K562 (cell line): ENCODE results near the gene LAMA2.

Experiments used
- CBFB ChIP-seq: sonication (generic); formaldehyde crosslinking; IDR thresholded peaks from 2 replicates; pipeline ENCODE4 v1.4.0; 2020; ENCODE audit warnings: mild to moderate bottlenecking, missing genetic modification reagents
- MYC ChIP-seq, 2 experiments: fragments of 250-450 bp in 1 of 2; sonication (Bioruptor Pico) in 1 of 2; IDR thresholded peaks; 2 replicates each; pipeline versions ENCODE4 v1.5.1 to v1.6.1; 2012 to 2021; ENCODE audit warnings: low read depth in 2 of 2, borderline replicate concordance in 1 of 2, improper control_type of control experiment in 1 of 2, low read length in 1 of 2, mild to moderate bottlenecking in 1 of 2, moderate library complexity in 1 of 2
- POLR2AphosphoS2 ChIP-seq: IDR thresholded peaks from 2 replicates; pipeline ENCODE4 v1.6.1; 2012; ENCODE audit warnings: low read length, improper control_type of control experiment
- ZNF146 ChIP-seq: IDR thresholded peaks from one replicate; pipeline ENCODE4 v1.6.1; 2018; ENCODE audit warnings: missing compliant biosample characterization; ENCODE audit not compliant: unreplicated experiment
- ZNF408 ChIP-seq: fragments of 250-450 bp; sonication (Bioruptor Pico); IDR thresholded peaks from 2 replicates; pipeline ENCODE4 v1.4.0; 2020; ENCODE audit warnings: low read depth, mild to moderate bottlenecking, moderate library complexity
- TF ChIP-seq, protein P1 (sequence below), 3 experiments: IDR thresholded peaks in 2 of 3; conservative IDR thresholded peaks in 1 of 3; 2 replicates each; pipeline ENCODE4 v1.5.1; 2011 to 2012; ENCODE audit warnings: low read length in 3 of 3, mild to moderate bottlenecking in 3 of 3, control low read depth in 2 of 3, improper control_type of control experiment in 1 of 3, inconsistent platforms in 1 of 3, low read depth in 1 of 3, mixed read lengths in 1 of 3, moderate library complexity in 1 of 3; ENCODE audit not compliant: insufficient read depth in 2 of 3

- TF ChIP-seq ZNF408, result no peak
- no peak for TF ChIP-seq POLR2AphosphoS2
- TF ChIP-seq MYC (IDR thresholded peaks at IDR 0.05; ENCODE audit: low read depth, low read length), result no peak
- TF ChIP-seq MYC (CRISPR knock-in tag; IDR thresholded peaks at IDR 0.05; ENCODE audit: borderline replicate concordance, low read depth), result no peak
- TF ChIP-seq ZNF146, result no peak
- TF ChIP-seq, protein P1, sequence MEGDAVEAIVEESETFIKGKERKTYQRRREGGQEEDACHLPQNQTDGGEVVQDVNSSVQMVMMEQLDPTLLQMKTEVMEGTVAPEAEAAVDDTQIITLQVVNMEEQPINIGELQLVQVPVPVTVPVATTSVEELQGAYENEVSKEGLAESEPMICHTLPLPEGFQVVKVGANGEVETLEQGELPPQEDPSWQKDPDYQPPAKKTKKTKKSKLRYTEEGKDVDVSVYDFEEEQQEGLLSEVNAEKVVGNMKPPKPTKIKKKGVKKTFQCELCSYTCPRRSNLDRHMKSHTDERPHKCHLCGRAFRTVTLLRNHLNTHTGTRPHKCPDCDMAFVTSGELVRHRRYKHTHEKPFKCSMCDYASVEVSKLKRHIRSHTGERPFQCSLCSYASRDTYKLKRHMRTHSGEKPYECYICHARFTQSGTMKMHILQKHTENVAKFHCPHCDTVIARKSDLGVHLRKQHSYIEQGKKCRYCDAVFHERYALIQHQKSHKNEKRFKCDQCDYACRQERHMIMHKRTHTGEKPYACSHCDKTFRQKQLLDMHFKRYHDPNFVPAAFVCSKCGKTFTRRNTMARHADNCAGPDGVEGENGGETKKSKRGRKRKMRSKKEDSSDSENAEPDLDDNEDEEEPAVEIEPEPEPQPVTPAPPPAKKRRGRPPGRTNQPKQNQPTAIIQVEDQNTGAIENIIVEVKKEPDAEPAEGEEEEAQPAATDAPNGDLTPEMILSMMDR (IDR thresholded peaks at IDR 0.05 in 2 of 3, conservative IDR thresholded peaks at IDR 0.05 in 1 of 3; ENCODE audit: insufficient read depth in 2 of 3, low read depth in 1 of 3, low read length in 3 of 3), result no peak
- TF ChIP-seq CBFB (CRISPR knock-in tag), result no peak
Observed at GRCh38 chr6:128855581-128856085, 27.3 kb upstream of the LAMA2 start.
